Measurements from ENCODE around the gene CTSL.

CTSL gene

DNA sequence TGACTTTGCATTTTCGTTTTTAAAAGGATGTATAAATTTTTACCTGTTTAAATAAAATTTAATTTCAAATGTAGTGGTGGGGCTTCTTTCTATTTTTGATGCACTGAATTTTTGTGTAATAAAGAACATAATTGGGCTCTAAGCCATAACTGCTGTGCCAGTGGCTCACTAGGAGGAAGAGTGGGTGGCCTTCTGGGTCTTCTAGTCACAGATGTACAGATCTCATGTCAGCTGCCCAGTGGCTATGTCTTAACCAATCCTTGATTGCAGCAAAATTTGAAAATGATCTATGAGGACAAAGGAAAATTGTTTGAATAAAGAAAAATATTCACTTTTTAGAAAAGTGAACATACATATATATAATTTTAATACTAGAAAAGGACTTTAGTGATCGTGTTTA is 5.4 kb downstream of the CTSL start:
- H3K4me3 ChIP-seq (ENCODE audit: low read depth, low read length): no peak overlapping the region
- DNase-seq (ENCODE audit: low read depth, low spot score): no peak
- in situ Hi-C loops (cut with HindIII; ENCODE audit: low sequenced_read_pairs): no loop called here
- TF ChIP-seq CTCF (IDR thresholded peaks at IDR 0.05; ENCODE audit: low read depth, low read length): no peak

- in situ Hi-C loops (cut with HindIII; ENCODE audit: low sequenced_read_pairs): no loop called here
- DNase-seq (ENCODE audit: low read depth, low spot score): no peak
- no peak overlapping the region for H3K4me3 ChIP-seq (ENCODE audit: low read depth, low read length)
- TF ChIP-seq CTCF (IDR thresholded peaks at IDR 0.05; ENCODE audit: low read depth, low read length): no peak
Measured at GRCh38 chr9:87732344-87732743, 6.4 kb downstream of the CTSL start.

DNA sequence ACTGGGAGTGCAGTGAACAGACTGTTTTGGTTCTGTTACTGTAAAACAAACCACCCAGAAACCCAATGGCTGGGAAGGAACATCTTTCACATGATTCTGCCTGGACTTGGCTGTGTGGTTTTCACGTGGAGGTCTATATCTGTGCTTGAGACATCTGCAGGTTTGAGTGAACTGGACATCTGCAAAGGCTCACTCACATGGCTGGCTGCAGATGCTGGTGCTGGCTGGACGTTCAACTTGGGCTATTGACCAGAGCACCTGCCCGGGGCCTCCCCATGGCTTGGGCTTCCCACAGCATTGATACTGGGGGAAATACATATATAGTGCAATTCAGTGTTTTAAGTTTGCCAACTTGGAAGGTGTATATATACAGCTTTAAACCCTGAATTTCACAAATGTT is 6.8 kb downstream of the CTSL start:
- in situ Hi-C loops (cut with HindIII; ENCODE audit: low sequenced_read_pairs): no loop called here

DNA sequence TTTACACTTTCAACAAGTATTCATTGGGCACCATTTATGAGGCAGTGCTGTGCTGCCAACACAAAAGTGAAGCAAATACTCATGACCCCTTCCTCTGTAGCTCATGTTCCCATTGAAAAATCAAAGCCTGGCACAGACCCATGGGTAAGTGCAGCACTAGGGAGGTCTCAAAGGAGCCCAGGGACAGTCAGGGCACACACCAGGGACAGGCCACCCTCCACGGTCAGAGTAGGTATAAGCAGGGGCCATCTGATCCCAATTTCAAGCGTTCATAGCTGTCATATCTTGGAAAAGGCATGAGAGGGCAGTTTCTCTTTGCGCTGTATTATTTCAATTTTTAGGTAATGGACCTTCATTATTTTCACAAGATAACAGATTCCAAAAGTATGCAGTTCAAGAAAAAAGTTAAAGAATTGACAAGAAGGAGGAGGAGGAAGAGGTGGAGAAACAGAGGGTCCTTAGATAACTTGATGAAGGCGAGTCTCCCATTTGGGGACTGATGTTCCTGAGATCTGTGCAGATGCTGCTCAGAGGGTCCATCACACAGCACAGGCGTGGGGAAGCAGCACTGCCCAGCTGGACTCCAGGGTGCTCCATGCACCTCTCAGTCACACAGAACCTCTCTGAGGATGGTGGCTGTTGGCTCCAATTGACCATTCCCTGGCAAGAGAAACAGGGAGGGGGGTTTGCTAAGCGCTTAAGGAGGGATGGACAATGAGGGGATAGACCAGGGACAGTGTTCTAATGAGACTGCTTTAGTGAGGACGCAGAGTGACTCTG is 7.5 kb downstream of the CTSL start:
- no peak for TF ChIP-seq CTCF (IDR thresholded peaks at IDR 0.05; ENCODE audit: low read depth, low read length)
- no peak for DNase-seq (ENCODE audit: low read depth, low spot score)
- in situ Hi-C loops (cut with HindIII; ENCODE audit: low sequenced_read_pairs): no loop called here
- no peak overlapping the region for H3K4me3 ChIP-seq (ENCODE audit: low read depth, low read length)

More for the DNA sequence above, 6.8 kb downstream of the CTSL start:
- no peak for DNase-seq (ENCODE audit: low read depth, low spot score)
- no peak overlapping the region for H3K4me3 ChIP-seq (ENCODE audit: low read depth, low read length)
- TF ChIP-seq CTCF (IDR thresholded peaks at IDR 0.05; ENCODE audit: low read depth, low read length): no peak

DNA sequence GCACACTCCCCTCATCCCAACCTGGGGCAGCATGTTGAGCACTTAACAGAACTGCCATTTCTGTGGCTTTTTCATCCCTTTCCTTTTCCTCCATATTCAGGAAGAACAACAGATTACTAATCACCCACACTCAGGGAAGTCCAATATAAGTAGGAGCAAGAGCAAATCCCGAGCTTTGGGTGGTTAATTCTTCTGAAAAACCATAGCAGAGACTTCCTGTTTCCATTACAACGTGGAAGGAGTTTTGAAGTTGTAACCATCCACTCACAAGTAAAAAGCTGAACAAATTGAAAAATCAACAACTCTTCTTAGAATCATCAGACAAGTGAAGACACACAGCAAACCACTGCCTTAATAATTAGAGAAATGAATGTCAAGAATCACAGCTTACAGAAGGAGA is 8.2 kb downstream of the CTSL start:
- TF ChIP-seq CTCF (IDR thresholded peaks at IDR 0.05; ENCODE audit: low read depth, low read length): no peak
- no peak for DNase-seq (ENCODE audit: low read depth, low spot score)
- in situ Hi-C loops (cut with HindIII; ENCODE audit: low sequenced_read_pairs): no loop called here
- H3K4me3 ChIP-seq (ENCODE audit: low read depth, low read length): no peak overlapping the region

DNA sequence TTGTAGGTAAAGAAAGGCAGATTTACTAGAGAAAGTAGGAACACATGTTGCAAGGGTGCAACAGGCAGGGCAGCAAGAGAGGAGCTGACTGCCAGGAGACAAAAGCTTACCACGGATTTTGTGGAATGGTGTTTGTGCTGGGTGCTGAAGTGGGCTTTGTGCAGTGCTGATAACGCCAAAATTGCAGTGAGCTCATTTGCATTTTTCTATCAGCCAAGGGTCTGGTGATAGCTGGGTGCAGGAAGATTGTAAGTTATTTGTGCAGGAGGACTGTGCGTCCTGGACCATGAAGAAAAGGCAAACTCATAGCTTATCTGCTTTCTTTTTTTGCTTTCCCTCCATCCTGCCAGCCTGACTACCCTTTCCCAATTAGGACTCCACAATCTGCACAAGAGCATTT is 13.6 kb downstream of the CTSL start:
- no peak for TF ChIP-seq CTCF (IDR thresholded peaks at IDR 0.05; ENCODE audit: low read depth, low read length)
- no peak for DNase-seq (ENCODE audit: low read depth, low spot score)
- H3K4me3 ChIP-seq (ENCODE audit: low read depth, low read length): no peak overlapping the region
- in situ Hi-C loops (cut with HindIII; ENCODE audit: low sequenced_read_pairs): no loop called here

All from astrocyte of the spinal cord (primary cell).